ENCODE data around the gene VCPKMT.

DNA sequence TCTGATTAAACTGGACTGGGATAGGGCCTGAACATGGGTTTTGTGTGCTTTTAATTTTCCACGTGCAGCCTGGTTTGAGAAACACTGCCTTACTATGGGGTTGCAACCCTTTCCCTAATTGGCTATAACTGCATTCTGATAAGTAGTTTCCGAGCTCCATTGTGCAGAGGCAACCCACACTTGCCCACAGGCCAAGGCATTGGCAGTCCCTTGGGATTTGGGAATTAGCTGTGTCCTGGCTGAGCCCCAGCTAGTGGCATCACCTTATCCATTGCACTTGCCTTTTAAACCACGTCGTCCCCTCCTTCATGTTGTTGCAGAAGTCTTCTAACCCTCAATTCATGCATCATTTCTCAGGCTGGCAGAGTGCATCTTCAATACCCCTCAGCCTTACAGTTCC, 10.2 kb downstream of the VCPKMT start:
- TF ChIP-seq, protein P1, sequence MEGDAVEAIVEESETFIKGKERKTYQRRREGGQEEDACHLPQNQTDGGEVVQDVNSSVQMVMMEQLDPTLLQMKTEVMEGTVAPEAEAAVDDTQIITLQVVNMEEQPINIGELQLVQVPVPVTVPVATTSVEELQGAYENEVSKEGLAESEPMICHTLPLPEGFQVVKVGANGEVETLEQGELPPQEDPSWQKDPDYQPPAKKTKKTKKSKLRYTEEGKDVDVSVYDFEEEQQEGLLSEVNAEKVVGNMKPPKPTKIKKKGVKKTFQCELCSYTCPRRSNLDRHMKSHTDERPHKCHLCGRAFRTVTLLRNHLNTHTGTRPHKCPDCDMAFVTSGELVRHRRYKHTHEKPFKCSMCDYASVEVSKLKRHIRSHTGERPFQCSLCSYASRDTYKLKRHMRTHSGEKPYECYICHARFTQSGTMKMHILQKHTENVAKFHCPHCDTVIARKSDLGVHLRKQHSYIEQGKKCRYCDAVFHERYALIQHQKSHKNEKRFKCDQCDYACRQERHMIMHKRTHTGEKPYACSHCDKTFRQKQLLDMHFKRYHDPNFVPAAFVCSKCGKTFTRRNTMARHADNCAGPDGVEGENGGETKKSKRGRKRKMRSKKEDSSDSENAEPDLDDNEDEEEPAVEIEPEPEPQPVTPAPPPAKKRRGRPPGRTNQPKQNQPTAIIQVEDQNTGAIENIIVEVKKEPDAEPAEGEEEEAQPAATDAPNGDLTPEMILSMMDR (IDR thresholded peaks at IDR 0.05): no peak
- no peak for TF ChIP-seq POLR2A (IDR thresholded peaks at IDR 0.05)

Measured in uterus (tissue), 2 donors.